GM12878 (cell line): ENCODE results near the gene PRMT5. TPM values are rescaled to one million over a fixed set of nuclear protein-coding genes. Genes with fewer than 3 reads are reported as not detected.
A peak's percentile ranks its signal among the peaks of the same experiment; 100 is the strongest.

Experiments used
- BHLHE40 ChIP-seq, 2 experiments: fragments of 450-650 bp in 1 of 2; IDR thresholded peaks; 2 replicates each; pipeline ENCODE4 v1.6.1; 2011 to 2017; ENCODE audit warnings: low read depth in 2 of 2, borderline replicate concordance in 1 of 2, improper control_type of control experiment in 1 of 2, low read length in 1 of 2, mild to moderate bottlenecking in 1 of 2
- BRCA1 ChIP-seq: IDR thresholded peaks from 2 replicates; pipeline ENCODE4 v1.6.1; 2011; ENCODE audit warnings: low read depth, low read length, improper control_type of control experiment
- CBFB ChIP-seq: IDR thresholded peaks from 2 replicates; pipeline ENCODE4 v1.6.1; 2016; ENCODE audit warnings: antibody characterized with exemption, low read depth
- CREB1 ChIP-seq: IDR thresholded peaks from 2 replicates; pipeline ENCODE4 v1.6.1; 2012; ENCODE audit warnings: low read depth, mild to moderate bottlenecking, inconsistent platforms
- CREM ChIP-seq: IDR thresholded peaks from 2 replicates; pipeline ENCODE4 v1.6.1; 2014; ENCODE audit warnings: antibody characterized with exemption, low read depth
- DPF2 ChIP-seq: fragments of 450-650 bp; IDR thresholded peaks from 2 replicates; pipeline ENCODE4 v1.6.1; 2017; ENCODE audit warnings: mild to moderate bottlenecking
- E2F4 ChIP-seq: IDR thresholded peaks from 2 replicates; pipeline ENCODE4 v1.6.1; 2012; ENCODE audit warnings: low read depth, low read length, improper control_type of control experiment
- E2F8 ChIP-seq: fragments of 450-650 bp; IDR thresholded peaks from 2 replicates; pipeline ENCODE4 v1.6.1; 2018; ENCODE audit warnings: mild to moderate bottlenecking, low read depth, moderate library complexity; ENCODE audit not compliant: partially characterized antibody
- FOS ChIP-seq: IDR thresholded peaks from 3 replicates; pipeline ENCODE4 v1.6.1; 2011; ENCODE audit warnings: borderline replicate concordance; ENCODE audit not compliant: insufficient read length; ENCODE audit errors: extremely low read depth
- FOXK2 ChIP-seq: fragments of 450-650 bp; IDR thresholded peaks from 2 replicates; pipeline ENCODE4 v1.6.1; 2017; ENCODE audit warnings: mild to moderate bottlenecking, moderate library complexity
- GATAD2B ChIP-seq: fragments of 450-650 bp; conservative IDR thresholded peaks from 2 replicates; pipeline ENCODE4 v1.6.1; 2017; ENCODE audit warnings: low read depth, mild to moderate bottlenecking, moderate library complexity
- LARP7 ChIP-seq: fragments of 450-650 bp; IDR thresholded peaks from 2 replicates; pipeline ENCODE4 v1.6.1; 2017; ENCODE audit warnings: mild to moderate bottlenecking
- MAX ChIP-seq: IDR thresholded peaks from 2 replicates; pipeline ENCODE4 v1.6.1; 2012; ENCODE audit warnings: low read depth, low read length, improper control_type of control experiment
- MYB ChIP-seq: fragments of 150-350 bp; IDR thresholded peaks from 2 replicates; pipeline ENCODE4 v1.6.1; 2014; ENCODE audit warnings: mild to moderate bottlenecking, low read depth, low read length, borderline replicate concordance
- NR2F1 ChIP-seq: fragments of 450-650 bp; conservative IDR thresholded peaks from 2 replicates; pipeline ENCODE4 v1.6.1; 2017; ENCODE audit warnings: mild to moderate bottlenecking
- PML ChIP-seq: IDR thresholded peaks from 2 replicates; pipeline ENCODE4 v1.6.1; 2012; ENCODE audit warnings: low read length, inconsistent platforms
- POLR2A ChIP-seq: IDR thresholded peaks from 2 replicates; pipeline ENCODE4 v1.6.1; 2011; ENCODE audit warnings: low read depth, mild to moderate bottlenecking, low read length
- POLR2AphosphoS5 ChIP-seq: IDR thresholded peaks from 2 replicates; pipeline ENCODE4 v1.6.1; 2011; ENCODE audit warnings: mild to moderate bottlenecking, low read length, inconsistent platforms
- POU2F2 ChIP-seq: IDR thresholded peaks from 3 replicates; pipeline ENCODE4 v1.6.1; 2011; ENCODE audit warnings: low read depth, mild to moderate bottlenecking, low read length, borderline replicate concordance
- SIN3A ChIP-seq: IDR thresholded peaks from 2 replicates; pipeline ENCODE4 v1.6.1; 2012; ENCODE audit warnings: low read depth, low read length, improper control_type of control experiment
- SUPT20H ChIP-seq: IDR thresholded peaks from 2 replicates; pipeline ENCODE4 v1.6.1; 2011; ENCODE audit warnings: low read depth, mild to moderate bottlenecking, low read length, moderate library complexity, borderline replicate concordance; ENCODE audit not compliant: control insufficient read depth
- TAF1 ChIP-seq: IDR thresholded peaks from 2 replicates; pipeline ENCODE4 v1.6.1; 2011; ENCODE audit warnings: mild to moderate bottlenecking, low read depth, low read length, borderline replicate concordance
- ZBTB4 ChIP-seq: fragments of 450-650 bp; formaldehyde crosslinking; IDR thresholded peaks from 2 replicates; pipeline ENCODE4 v1.4.0; 2022; ENCODE audit warnings: mild to moderate bottlenecking, moderate library complexity
- ZNF384 ChIP-seq: IDR thresholded peaks from 2 replicates; pipeline ENCODE4 v1.6.1; 2012; ENCODE audit warnings: low read depth, mild to moderate bottlenecking, low read length, improper control_type of control experiment, borderline replicate concordance
- ZSCAN29 ChIP-seq: fragments of 450-650 bp; IDR thresholded peaks from 2 replicates; pipeline ENCODE4 v1.6.1; 2017; ENCODE audit warnings: mild to moderate bottlenecking, moderate library complexity
- polyA plus RNA-seq, 11 experiments: library from polyadenylated mRNA; depleted of rRNA in 4 of 11; unstranded in 6 of 11; stranded (reverse) in 5 of 11; fragments of >200 nt; fragmentation: Nextera tagmentation in 4 of 11; fragmentation: Illumina TruSeq in 1 of 11; extraction: Ambion mirVana in 4 of 11; extraction: Trizol in 1 of 11; gene quantifications; 1 replicate in 1 of 11; 2 replicates in 10 of 11; pipeline versions ENCODE4 v1.2.1 to v1.2.3, GENCODE V29; 2011 to 2016; ENCODE audit warnings: inconsistent platforms in 2 of 11, missing spikeins in 2 of 11, low read depth in 1 of 11
- total RNA-seq, 4 experiments: library from RNA; depleted of rRNA in 3 of 4; stranded (reverse); fragments of >200 nt in 3 of 4; fragmentation: Illumina TruSeq in 1 of 4; extraction: Trizol in 1 of 4; gene quantifications; 2 replicates each; pipeline versions ENCODE4 v1.2.1 to v1.2.3, GENCODE V29; 2013 to 2021

The PRMT5 gene
- total and polyA plus RNA-seq, 10 of the 15 experiments (the other 5 are each of a cell fraction or from before 2014, with no cell fraction given): 54.3 to 221 (median 111) TPM

GRCh38 chr14:22886500-22887259 is 42.5 kb downstream of the PRMT5 start (continued):
- TF ChIP-seq ZBTB4: no peak
- TF ChIP-seq E2F4: no peak
- TF ChIP-seq POU2F2: 0 out of 3 replicates have a peak, but pooled peaks have one; percentile 16
- no peak for TF ChIP-seq BRCA1
- TF ChIP-seq BHLHE40 (IDR thresholded peaks at IDR 0.05; ENCODE audit: borderline replicate concordance in 1 of 2, low read depth in 2 of 2, low read length in 1 of 2): peak; percentile 40 to 57
- no peak for TF ChIP-seq CBFB
- TF ChIP-seq ZSCAN29: no peak
- no peak for TF ChIP-seq E2F8
- no peak for TF ChIP-seq SUPT20H
- TF ChIP-seq FOS: no peak
- peak; percentile 98 for TF ChIP-seq NR2F1
- TF ChIP-seq ZNF384: no peak
- TF ChIP-seq TAF1: peak; percentile 51; the same call in 1 of the 2 replicates
- TF ChIP-seq CREB1: 0 out of 2 replicates have a peak, but pooled peaks have one; percentile 13
- peak; percentile 62; the same call in 1 of the 2 replicates for TF ChIP-seq LARP7
- no peak for TF ChIP-seq SIN3A
- TF ChIP-seq MYB: no peak
- TF ChIP-seq GATAD2B: peak; percentile 40; the same call in 1 of the 2 replicates
- peak; percentile 80 for TF ChIP-seq DPF2
- peak; percentile 18; the same call in 1 of the 2 replicates for TF ChIP-seq PML
- no peak for TF ChIP-seq FOXK2
- TF ChIP-seq POLR2AphosphoS5: no peak; the same call in 1 of the 2 replicates
- TF ChIP-seq MAX: peak; percentile 91
- peak; percentile 14; the same call in 1 of the 2 replicates for TF ChIP-seq CREM
- peak; percentile 79; the same call in 1 of the 2 replicates for TF ChIP-seq POLR2A
